GM12878 (cell line): ENCODE measurements around the gene GDPD2. TPM values are rescaled to one million over a fixed set of nuclear protein-coding genes. Genes with fewer than 3 reads are reported as not detected.

Experiments used
- CHD4 ChIP-seq: fragments of 200-600 bp; sonication (generic); IDR thresholded peaks from 2 replicates; pipeline ENCODE4 v1.6.1; 2016; ENCODE audit warnings: mild to moderate bottlenecking
- DPF2 ChIP-seq: fragments of 450-650 bp; IDR thresholded peaks from 2 replicates; pipeline ENCODE4 v1.6.1; 2017; ENCODE audit warnings: mild to moderate bottlenecking
- E2F4 ChIP-seq: IDR thresholded peaks from 2 replicates; pipeline ENCODE4 v1.6.1; 2012; ENCODE audit warnings: low read depth, low read length, improper control_type of control experiment
- ETV6 ChIP-seq, 2 experiments: fragments of 450-650 bp in 1 of 2; IDR thresholded peaks in 1 of 2; conservative IDR thresholded peaks in 1 of 2; 2 replicates each; pipeline ENCODE4 v1.6.1; 2014; ENCODE audit warnings: antibody characterized with exemption in 1 of 2, borderline replicate concordance in 1 of 2, low read depth in 1 of 2, mild to moderate bottlenecking in 1 of 2, moderate library complexity in 1 of 2
- IKZF2 ChIP-seq, 2 experiments: fragments of 450-650 bp; IDR thresholded peaks; 2 replicates each; pipeline ENCODE4 v1.6.1; 2017; ENCODE audit warnings: mild to moderate bottlenecking in 2 of 2, moderate library complexity in 2 of 2
- MYB ChIP-seq: fragments of 150-350 bp; IDR thresholded peaks from 2 replicates; pipeline ENCODE4 v1.6.1; 2014; ENCODE audit warnings: mild to moderate bottlenecking, low read depth, low read length, borderline replicate concordance
- NFYA ChIP-seq: IDR thresholded peaks from 2 replicates; pipeline ENCODE4 v1.6.1; 2011; ENCODE audit warnings: low read depth, mild to moderate bottlenecking, low read length, improper control_type of control experiment, borderline replicate concordance
- PBX3 ChIP-seq: IDR thresholded peaks from 2 replicates; pipeline ENCODE4 v1.6.1; 2011; ENCODE audit warnings: mild to moderate bottlenecking, low read depth, low read length, moderate library complexity; ENCODE audit not compliant: insufficient replicate concordance
- SREBF2 ChIP-seq: IDR thresholded peaks from 2 replicates; pipeline ENCODE4 v1.6.1; 2012; ENCODE audit warnings: mild to moderate bottlenecking, low read length
- YBX1 ChIP-seq: fragments of 450-650 bp; IDR thresholded peaks from 2 replicates; pipeline ENCODE4 v1.6.1; 2016; ENCODE audit warnings: antibody characterized with exemption
- ZBED1 ChIP-seq: IDR thresholded peaks from 2 replicates; pipeline ENCODE4 v1.6.1; 2016; ENCODE audit warnings: borderline replicate concordance
- ZNF274 ChIP-seq: IDR thresholded peaks from one replicate; pipeline ENCODE4 v1.8.0; 2011; ENCODE audit not compliant: insufficient read length, insufficient read depth
- polyA plus RNA-seq, 11 experiments: library from polyadenylated mRNA; depleted of rRNA in 4 of 11; unstranded in 6 of 11; stranded (reverse) in 5 of 11; fragments of >200 nt; fragmentation: Nextera tagmentation in 4 of 11; fragmentation: Illumina TruSeq in 1 of 11; extraction: Ambion mirVana in 4 of 11; extraction: Trizol in 1 of 11; gene quantifications; 1 replicate in 1 of 11; 2 replicates in 10 of 11; pipeline versions ENCODE4 v1.2.1 to v1.2.3, GENCODE V29; 2011 to 2016; ENCODE audit warnings: inconsistent platforms in 2 of 11, missing spikeins in 2 of 11, low read depth in 1 of 11
- total RNA-seq, 4 experiments: library from RNA; depleted of rRNA in 3 of 4; stranded (reverse); fragments of >200 nt in 3 of 4; fragmentation: Illumina TruSeq in 1 of 4; extraction: Trizol in 1 of 4; gene quantifications; 2 replicates each; pipeline versions ENCODE4 v1.2.1 to v1.2.3, GENCODE V29; 2013 to 2021
- TF ChIP-seq, protein P1 (sequence below): IDR thresholded peaks from 2 replicates; pipeline ENCODE4 v1.6.1; 2012; ENCODE audit warnings: low read length, inconsistent platforms
- TF ChIP-seq, protein P2 (sequence below): IDR thresholded peaks from 2 replicates; pipeline ENCODE4 v1.6.1; 2011; ENCODE audit warnings: low read depth, mild to moderate bottlenecking, low read length, moderate library complexity, borderline replicate concordance; ENCODE audit errors: extremely low read depth
- TF ChIP-seq, protein P3 (sequence below): fragments of 450-650 bp; IDR thresholded peaks from 2 replicates; pipeline ENCODE4 v1.6.1; 2016; ENCODE audit warnings: mild to moderate bottlenecking, moderate library complexity, borderline replicate concordance
- TF ChIP-seq, protein P4 (sequence below): fragments of 450-650 bp; IDR thresholded peaks from 2 replicates; pipeline ENCODE4 v1.6.1; 2018; ENCODE audit warnings: mild to moderate bottlenecking, low read depth, moderate library complexity; ENCODE audit not compliant: partially characterized antibody
- TF ChIP-seq, protein P5 (sequence below): fragments of 450-650 bp; IDR thresholded peaks from 2 replicates; pipeline ENCODE4 v1.6.1; 2016; ENCODE audit warnings: mild to moderate bottlenecking

GDPD2 gene
- total and polyA plus RNA-seq, 10 of the 15 experiments (the other 5 are each of a cell fraction or from before 2014, with no cell fraction given), result 0.04 to 0.11 (median 0.09) TPM; not detected in 7

DNA sequence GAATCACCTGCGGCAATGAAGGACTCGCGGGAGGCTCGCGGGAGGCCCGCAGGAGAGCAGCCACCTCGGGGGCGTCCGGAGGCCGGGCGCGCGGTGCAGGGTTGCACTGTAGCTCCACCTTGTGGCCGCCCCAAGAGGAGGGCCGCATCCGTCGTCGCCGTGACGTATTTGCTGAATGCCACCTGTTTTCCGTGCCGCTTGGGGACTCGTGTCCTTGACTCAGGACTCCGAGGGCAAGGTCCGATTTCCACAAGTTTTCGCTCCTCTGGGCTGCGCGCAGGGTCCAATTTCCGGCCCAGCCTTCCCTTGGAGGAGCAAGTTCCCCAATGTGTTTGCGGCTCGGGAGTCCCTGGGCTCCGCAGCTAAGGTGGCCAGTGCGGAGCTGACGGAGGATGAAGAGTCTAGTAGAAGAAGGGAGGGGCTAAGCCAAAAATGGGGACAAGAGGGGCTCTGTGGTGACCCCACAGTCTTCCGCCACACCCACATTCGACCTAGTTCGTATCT, 10.8 kb downstream of the GDPD2 start (continued):
- TF ChIP-seq, protein P1, sequence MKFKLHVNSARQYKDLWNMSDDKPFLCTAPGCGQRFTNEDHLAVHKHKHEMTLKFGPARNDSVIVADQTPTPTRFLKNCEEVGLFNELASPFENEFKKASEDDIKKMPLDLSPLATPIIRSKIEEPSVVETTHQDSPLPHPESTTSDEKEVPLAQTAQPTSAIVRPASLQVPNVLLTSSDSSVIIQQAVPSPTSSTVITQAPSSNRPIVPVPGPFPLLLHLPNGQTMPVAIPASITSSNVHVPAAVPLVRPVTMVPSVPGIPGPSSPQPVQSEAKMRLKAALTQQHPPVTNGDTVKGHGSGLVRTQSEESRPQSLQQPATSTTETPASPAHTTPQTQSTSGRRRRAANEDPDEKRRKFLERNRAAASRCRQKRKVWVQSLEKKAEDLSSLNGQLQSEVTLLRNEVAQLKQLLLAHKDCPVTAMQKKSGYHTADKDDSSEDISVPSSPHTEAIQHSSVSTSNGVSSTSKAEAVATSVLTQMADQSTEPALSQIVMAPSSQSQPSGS, result no peak
- TF ChIP-seq, protein P2, sequence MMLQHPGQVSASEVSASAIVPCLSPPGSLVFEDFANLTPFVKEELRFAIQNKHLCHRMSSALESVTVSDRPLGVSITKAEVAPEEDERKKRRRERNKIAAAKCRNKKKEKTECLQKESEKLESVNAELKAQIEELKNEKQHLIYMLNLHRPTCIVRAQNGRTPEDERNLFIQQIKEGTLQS, result no peak
- TF ChIP-seq NFYA (no peak), DPF2 (peak; percentile 18; the same call in 1 of the 2 replicates), CHD4 (no peak), E2F4 (no peak), SREBF2 (no peak), ETV6 (conservative IDR thresholded peaks at IDR 0.05 in 1 of 2, IDR thresholded peaks at IDR 0.05 in 1 of 2; ENCODE audit: borderline replicate concordance in 1 of 2, low read depth in 1 of 2) (no peak), IKZF2 (IDR thresholded peaks at IDR 0.05) (no peak; a peak in 1 of 4 replicates), PBX3 (no peak), YBX1 (no peak), ZNF274 (no peak), MYB (no peak), ZBED1 (no peak)
- TF ChIP-seq, protein P3, sequence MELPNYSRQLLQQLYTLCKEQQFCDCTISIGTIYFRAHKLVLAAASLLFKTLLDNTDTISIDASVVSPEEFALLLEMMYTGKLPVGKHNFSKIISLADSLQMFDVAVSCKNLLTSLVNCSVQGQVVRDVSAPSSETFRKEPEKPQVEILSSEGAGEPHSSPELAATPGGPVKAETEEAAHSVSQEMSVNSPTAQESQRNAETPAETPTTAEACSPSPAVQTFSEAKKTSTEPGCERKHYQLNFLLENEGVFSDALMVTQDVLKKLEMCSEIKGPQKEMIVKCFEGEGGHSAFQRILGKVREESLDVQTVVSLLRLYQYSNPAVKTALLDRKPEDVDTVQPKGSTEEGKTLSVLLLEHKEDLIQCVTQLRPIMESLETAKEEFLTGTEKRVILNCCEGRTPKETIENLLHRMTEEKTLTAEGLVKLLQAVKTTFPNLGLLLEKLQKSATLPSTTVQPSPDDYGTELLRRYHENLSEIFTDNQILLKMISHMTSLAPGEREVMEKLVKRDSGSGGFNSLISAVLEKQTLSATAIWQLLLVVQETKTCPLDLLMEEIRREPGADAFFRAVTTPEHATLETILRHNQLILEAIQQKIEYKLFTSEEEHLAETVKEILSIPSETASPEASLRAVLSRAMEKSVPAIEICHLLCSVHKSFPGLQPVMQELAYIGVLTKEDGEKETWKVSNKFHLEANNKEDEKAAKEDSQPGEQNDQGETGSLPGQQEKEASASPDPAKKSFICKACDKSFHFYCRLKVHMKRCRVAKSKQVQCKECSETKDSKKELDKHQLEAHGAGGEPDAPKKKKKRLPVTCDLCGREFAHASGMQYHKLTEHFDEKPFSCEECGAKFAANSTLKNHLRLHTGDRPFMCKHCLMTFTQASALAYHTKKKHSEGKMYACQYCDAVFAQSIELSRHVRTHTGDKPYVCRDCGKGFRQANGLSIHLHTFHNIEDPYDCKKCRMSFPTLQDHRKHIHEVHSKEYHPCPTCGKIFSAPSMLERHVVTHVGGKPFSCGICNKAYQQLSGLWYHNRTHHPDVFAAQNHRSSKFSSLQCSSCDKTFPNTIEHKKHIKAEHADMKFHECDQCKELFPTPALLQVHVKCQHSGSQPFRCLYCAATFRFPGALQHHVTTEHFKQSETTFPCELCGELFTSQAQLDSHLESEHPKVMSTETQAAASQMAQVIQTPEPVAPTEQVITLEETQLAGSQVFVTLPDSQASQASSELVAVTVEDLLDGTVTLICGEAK, result no peak
- TF ChIP-seq, protein P4, sequence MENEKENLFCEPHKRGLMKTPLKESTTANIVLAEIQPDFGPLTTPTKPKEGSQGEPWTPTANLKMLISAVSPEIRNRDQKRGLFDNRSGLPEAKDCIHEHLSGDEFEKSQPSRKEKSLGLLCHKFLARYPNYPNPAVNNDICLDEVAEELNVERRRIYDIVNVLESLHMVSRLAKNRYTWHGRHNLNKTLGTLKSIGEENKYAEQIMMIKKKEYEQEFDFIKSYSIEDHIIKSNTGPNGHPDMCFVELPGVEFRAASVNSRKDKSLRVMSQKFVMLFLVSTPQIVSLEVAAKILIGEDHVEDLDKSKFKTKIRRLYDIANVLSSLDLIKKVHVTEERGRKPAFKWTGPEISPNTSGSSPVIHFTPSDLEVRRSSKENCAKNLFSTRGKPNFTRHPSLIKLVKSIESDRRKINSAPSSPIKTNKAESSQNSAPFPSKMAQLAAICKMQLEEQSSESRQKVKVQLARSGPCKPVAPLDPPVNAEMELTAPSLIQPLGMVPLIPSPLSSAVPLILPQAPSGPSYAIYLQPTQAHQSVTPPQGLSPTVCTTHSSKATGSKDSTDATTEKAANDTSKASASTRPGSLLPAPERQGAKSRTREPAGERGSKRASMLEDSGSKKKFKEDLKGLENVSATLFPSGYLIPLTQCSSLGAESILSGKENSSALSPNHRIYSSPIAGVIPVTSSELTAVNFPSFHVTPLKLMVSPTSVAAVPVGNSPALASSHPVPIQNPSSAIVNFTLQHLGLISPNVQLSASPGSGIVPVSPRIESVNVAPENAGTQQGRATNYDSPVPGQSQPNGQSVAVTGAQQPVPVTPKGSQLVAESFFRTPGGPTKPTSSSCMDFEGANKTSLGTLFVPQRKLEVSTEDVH, result no peak
- TF ChIP-seq, protein P5, sequence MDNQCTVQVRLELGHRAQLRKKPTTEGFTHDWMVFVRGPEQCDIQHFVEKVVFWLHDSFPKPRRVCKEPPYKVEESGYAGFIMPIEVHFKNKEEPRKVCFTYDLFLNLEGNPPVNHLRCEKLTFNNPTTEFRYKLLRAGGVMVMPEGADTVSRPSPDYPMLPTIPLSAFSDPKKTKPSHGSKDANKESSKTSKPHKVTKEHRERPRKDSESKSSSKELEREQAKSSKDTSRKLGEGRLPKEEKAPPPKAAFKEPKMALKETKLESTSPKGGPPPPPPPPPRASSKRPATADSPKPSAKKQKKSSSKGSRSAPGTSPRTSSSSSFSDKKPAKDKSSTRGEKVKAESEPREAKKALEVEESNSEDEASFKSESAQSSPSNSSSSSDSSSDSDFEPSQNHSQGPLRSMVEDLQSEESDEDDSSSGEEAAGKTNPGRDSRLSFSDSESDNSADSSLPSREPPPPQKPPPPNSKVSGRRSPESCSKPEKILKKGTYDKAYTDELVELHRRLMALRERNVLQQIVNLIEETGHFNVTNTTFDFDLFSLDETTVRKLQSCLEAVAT, result no peak
